GM21526 (cell line): ENCODE results near the gene GSK3B.

Source experiments
- ATAC-seq: cut with Tn5 transposase; IDR thresholded peaks from one replicate; pipeline ENCODE4 v1.9.1; 2021; ENCODE audit warnings: moderate library complexity; ENCODE audit not compliant: unreplicated experiment, low FRiP score

The GSK3B gene

GRCh38 chr3:120100711-120101110 is 6.5 kb upstream of the GSK3B start:
- no peak for ATAC-seq

GRCh38 chr3:120098710-120099109 is 4.5 kb upstream of the GSK3B start:
- ATAC-seq = no peak

GRCh38 chr3:120095979-120096426 is 1.8 kb upstream of the GSK3B start:
- ATAC-seq = no peak

GRCh38 chr3:120095226-120095978 is 1.2 kb upstream of the GSK3B start:
- ATAC-seq = peak; percentile 45

GRCh38 chr3:120094776-120095225 is 554 bp upstream of the GSK3B start:
- ATAC-seq = peak; percentile 64

- no peak for ATAC-seq
These were observed 932 bp downstream of the GSK3B start for GRCh38 chr3:120093119-120093910.

GRCh38 chr3:120092474-120092873 is 1.8 kb downstream of the GSK3B start:
- no peak for ATAC-seq

GRCh38 chr3:120090422-120090821 is 3.8 kb downstream of the GSK3B start:
- ATAC-seq = no peak

- ATAC-seq = no peak
These were observed 5.2 kb downstream of the GSK3B start for GRCh38 chr3:120089089-120089488.

- no peak for ATAC-seq
These were observed 5.6 kb downstream of the GSK3B start for GRCh38 chr3:120088622-120089021.

GRCh38 chr3:120081719-120082118 is 12.5 kb downstream of the GSK3B start:
- ATAC-seq = no peak

GRCh38 chr3:120080836-120081235 is 13.4 kb downstream of the GSK3B start:
- ATAC-seq = no peak

GRCh38 chr3:120077731-120078130 is 16.5 kb downstream of the GSK3B start:
- no peak for ATAC-seq

GRCh38 chr3:120072867-120073525 is 21.3 kb downstream of the GSK3B start:
- ATAC-seq = no peak

GRCh38 chr3:120071259-120071658 is 23.0 kb downstream of the GSK3B start:
- no peak for ATAC-seq

- ATAC-seq = no peak
These were observed 23.8 kb downstream of the GSK3B start for GRCh38 chr3:120070263-120070981.

GRCh38 chr3:120067083-120067482 is 27.2 kb downstream of the GSK3B start:
- no peak for ATAC-seq

GRCh38 chr3:120066634-120067033 is 27.6 kb downstream of the GSK3B start:
- ATAC-seq = no peak

GRCh38 chr3:120064641-120065040 is 29.6 kb downstream of the GSK3B start:
- ATAC-seq = no peak

GRCh38 chr3:120062474-120062873 is 31.8 kb downstream of the GSK3B start:
- no peak for ATAC-seq
